Gastroesophageal sphincter (tissue), 4 donors: Measurements from ENCODE around the gene HOXC10. TPM values are rescaled to one million over a fixed set of nuclear protein-coding genes. Genes with fewer than 3 reads are reported as not detected.

Experiments
- ATAC-seq: fragments of 150-250 bp; one replicate; pipeline ENCODE4 v1.9.1; 2016; ENCODE audit warnings: mild to moderate bottlenecking, moderate library complexity
- H3K27ac ChIP-seq, 4 donors: fragments of 200-600 bp; sonication (generic) in 3 of 4; 1 replicate in 3 of 4; 2 replicates in 1 of 4; pipeline ENCODE4 v1.5.1; 2016 to 2019
- H3K27me3 ChIP-seq: fragments of 200-600 bp; sonication (generic); one replicate; pipeline ENCODE4 v1.5.1; 2019
- H3K36me3 ChIP-seq, 2 donors: fragments of 200-600 bp; sonication (generic); one replicate each; pipeline ENCODE4 v1.5.1; 2019; ENCODE audit warnings: control low read depth in 1 of 2
- H3K4me1 ChIP-seq, 3 donors: fragments of 200-600 bp; sonication (generic); 1 replicate in 2 of 3; 2 replicates in 1 of 3; pipeline ENCODE4 v1.5.1; 2016 to 2019; ENCODE audit warnings: control low read depth in 2 of 3
- H3K4me3 ChIP-seq, 2 donors: fragments of 200-600 bp; sonication (generic); one replicate each; pipeline ENCODE4 v1.5.1; 2019; ENCODE audit warnings: mild to moderate bottlenecking in 1 of 2, moderate library complexity in 1 of 2
- H3K9me3 ChIP-seq, 3 donors: fragments of 200-600 bp; sonication (generic); one replicate each; pipeline ENCODE4 v1.5.1; 2017 to 2019; ENCODE audit warnings: control low read depth in 2 of 3
- CTCF ChIP-seq, 4 experiments: fragments of 200-600 bp in 2 of 4; fragments of 450-650 bp in 2 of 4; sonication (generic) in 1 of 4; IDR thresholded peaks; one replicate each; pipeline ENCODE4 v1.5.1; 2017 to 2019; ENCODE audit warnings: antibody characterized with exemption in 4 of 4, mild to moderate bottlenecking in 2 of 4, moderate library complexity in 2 of 4
- EP300 ChIP-seq: sonication (generic); formaldehyde crosslinking; IDR thresholded peaks from one replicate; pipeline ENCODE4 v1.6.1; 2017; ENCODE audit warnings: antibody characterized with exemption, mild to moderate bottlenecking
- POLR2A ChIP-seq, 2 donors: fragments of 450-650 bp; IDR thresholded peaks; one replicate each; pipeline ENCODE4 v1.6.1; 2017; ENCODE audit warnings: antibody characterized with exemption in 2 of 2, mild to moderate bottlenecking in 2 of 2, moderate library complexity in 1 of 2
- POLR2AphosphoS5 ChIP-seq: sonication (generic); formaldehyde crosslinking; IDR thresholded peaks from one replicate; pipeline ENCODE4 v1.6.1; 2017; ENCODE audit warnings: antibody characterized with exemption
- WGBS, 2 donors: methylation state at CpG; one replicate each; pipeline ENCODE4 v1.1.5; 2018; ENCODE audit warnings: low coverage in 1 of 2; 5-methylcytosine and 5-hydroxymethylcytosine counted together
- total RNA-seq, 4 donors: library from RNA; depleted of rRNA; stranded (reverse); fragments of >200 nt; gene quantifications; one replicate each; pipeline ENCODE4 v1.1.0, GENCODE V29; 2016

HOXC10 gene
- total RNA-seq, 4 donors from 2014 or later, result not detected

DNA sequence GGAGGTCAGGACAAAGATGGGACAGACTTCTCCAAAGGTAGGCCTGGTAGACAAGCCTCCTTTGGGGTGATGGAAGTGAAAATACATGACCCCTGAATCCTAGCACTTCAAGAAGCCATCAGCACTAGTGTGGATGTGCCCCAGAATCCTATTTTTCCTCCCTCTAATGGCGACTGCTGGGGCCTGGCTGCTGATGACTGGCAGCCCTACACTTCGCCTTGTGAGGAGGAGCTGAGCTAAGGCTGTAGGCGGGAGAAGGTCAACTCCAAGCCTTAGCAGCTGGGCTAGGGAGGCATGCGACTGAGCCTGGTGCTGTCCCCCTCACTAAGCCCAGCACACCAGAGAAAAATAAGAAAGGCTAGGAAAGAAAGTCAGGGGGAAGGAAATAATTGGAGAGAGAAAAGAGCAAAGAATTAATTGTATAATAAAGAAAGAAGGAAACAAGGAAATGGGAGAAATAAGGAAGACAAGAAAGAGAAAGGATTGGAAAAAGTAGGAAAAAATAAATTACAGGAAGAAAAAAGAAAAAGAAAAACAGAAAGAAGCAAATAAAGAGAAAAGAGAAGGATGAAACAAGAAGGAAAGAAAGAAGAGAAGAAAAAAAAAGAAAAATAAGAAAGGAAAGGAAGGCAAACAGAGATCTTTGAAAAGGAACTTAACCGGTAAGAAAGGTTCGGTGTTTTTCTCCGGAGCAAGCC lies 4.7 kb upstream of the HOXC10 start:
- H3K4me3 ChIP-seq, result no peak overlapping the region
- no peak for TF ChIP-seq POLR2AphosphoS5
- TF ChIP-seq POLR2A (IDR thresholded peaks at IDR 0.05), result no peak
- no peak for TF ChIP-seq EP300
- no peak for TF ChIP-seq CTCF (IDR thresholded peaks at IDR 0.05)
- H3K9me3 ChIP-seq, result no peaks in the 10 kb centered on the region
- H3K36me3 ChIP-seq, result no peaks in the 10 kb centered on the region
- no peak for ATAC-seq
- WGBS, 2 donors, result 26% methylated on average over 6 of the region's 7 CpGs; no CpG with 5 or more reads in 1 of the 2 donors
- no peak overlapping the region for H3K27ac ChIP-seq
- H3K4me1 ChIP-seq, result peaks cover 0 to 19% (median 4%) of the 10 kb centered on the region in 3 donors
- peaks cover 100% of the 10 kb centered on the region for H3K27me3 ChIP-seq

DNA sequence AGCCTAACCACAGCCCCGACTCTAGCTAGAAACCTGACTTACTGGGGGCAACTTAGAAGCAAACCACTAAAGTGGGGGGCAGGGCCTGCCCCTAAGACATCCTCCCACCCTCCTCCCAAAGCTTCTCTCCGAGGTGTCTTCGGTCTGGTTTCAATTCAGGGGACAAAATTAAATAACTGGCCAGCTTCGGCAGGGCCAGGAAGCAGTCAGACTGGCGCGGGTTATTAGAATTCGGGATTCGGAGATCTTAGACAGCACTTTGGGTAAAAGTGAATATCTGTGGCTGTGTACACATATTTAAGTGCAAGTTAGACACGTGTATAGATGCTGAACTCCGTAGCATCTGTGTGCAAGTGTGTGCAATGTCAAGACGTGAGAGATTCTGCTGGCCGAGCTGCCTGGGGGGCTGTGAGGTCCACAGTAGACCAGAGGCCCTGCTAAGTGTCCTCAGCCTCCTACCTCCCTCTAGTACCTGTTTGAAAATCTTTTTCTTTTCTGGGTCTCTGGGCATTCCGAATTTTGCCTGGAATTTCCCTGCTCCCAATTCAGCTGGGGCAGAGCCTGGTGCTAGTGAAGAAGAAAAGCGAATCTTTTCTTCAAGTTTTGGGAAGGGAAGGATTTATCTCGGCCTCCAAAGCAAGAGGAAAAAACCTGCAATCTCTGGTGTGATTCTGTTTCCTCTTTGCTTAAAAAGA lies 4.0 kb upstream of the HOXC10 start:
- Histone ChIP-seq H3K27me3 (peaks cover 100% of the 10 kb centered on the region), H3K4me3 (no peak overlapping the region), H3K36me3 (no peaks in the 10 kb centered on the region), H3K4me1 (peaks cover 0 to 20% (median 11%) of the 10 kb centered on the region in 3 donors), H3K9me3 (no peaks in the 10 kb centered on the region), H3K27ac (no peak overlapping the region)
- WGBS, 2 donors, result 22 to 55% methylated on average over 8 to 13 of the region's 15 CpGs
- no peak for ATAC-seq
- TF ChIP-seq CTCF (IDR thresholded peaks at IDR 0.05) (no peak), POLR2A (IDR thresholded peaks at IDR 0.05) (no peak), EP300 (no peak), POLR2AphosphoS5 (no peak)

DNA sequence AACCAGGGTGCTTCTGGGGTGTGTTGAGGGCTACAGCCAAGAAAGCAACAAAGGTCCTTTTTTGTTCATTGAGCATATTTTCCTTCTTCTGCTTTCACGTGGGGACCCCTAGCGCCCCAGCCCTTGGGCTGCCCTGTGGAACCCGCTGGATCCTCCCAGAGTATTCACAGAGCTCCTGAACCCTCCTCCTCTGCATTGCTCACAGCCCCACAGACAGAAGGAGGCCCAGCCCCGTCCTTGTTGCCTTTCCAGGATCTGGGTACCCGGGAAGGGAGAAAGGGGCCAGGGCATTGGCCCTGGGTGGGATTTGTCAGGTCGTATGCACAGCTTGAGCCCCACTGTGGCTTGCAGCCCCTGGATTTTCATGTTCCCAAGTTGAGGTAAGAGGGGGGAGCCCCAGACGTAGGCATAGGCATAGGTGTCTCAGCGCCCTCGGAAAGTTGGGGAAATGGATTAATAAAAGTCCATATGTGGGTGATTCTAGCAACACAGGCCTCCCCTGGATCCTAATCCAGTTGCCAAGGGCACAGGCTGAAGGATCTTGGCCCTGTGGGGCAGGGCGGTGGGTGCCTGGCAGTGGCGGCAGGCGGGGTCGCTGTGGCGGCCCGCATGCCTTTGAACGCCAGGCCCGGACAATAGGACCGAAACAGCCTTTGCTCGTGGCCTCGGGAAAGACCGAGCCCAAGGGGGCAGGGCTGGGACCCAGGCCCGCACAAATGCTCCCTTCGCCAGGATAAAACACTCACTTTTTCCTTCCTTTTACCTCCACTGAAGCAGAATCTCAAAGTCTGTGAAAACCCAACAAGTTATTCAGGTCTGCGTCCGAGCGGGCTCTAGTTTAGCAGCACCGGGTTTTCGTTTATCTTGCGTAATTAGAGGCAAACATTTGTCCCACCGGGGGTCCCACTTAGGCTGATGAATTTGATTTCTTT lies 3.0 kb upstream of the HOXC10 start:
- WGBS, 2 donors, result 16 to 18% methylated on average over 8 to 15 of the region's 30 CpGs
- peaks cover 100% of the 10 kb centered on the region for H3K27me3 ChIP-seq
- TF ChIP-seq EP300 (no peak), POLR2A (IDR thresholded peaks at IDR 0.05) (no peak)

DNA sequence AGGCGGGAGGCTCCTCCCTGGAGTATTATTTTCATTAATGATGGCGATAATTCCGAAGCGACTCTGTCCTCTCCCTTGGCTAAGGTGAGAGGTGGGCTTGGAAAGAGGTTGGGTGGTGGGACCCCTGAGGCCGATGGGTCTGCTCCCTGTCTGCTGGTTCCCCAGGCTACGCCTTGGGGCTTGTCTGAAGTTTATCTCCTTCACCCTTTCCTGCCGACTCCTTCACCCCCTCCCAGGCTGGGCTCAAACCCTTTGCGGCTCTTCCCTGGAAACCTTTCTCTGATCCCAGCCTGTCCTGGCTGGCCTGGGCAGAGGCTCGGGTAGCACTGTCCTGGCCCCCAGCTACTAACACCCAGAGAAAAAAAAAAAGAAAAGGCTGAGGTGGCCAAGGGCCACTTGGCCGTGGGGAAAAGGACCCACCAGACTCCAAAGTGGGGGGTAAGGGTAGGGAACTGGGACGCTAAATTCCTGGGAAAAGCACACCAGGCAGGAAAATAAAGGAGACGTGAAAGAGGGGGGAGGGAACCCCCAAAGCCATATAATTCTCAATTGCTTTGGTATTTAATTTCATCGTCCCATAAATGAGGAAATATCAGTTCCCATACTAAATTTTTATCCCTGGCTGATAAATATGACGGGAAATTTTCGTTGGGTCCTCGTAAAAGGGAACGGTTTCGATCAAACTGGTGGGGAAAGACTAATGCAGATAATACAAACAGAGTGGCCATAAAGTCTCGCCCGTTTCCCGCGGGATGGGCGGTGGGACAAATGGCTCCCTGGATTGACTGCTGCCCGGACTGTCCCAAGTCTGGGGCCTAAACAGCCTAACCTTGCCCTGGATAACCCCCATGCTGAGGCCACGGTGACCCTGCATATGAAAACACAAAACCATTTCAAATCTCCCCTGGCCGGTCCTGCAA lies 2.0 kb upstream of the HOXC10 start:
- H3K27ac ChIP-seq, result no peak overlapping the region
- peaks cover 100% of the 10 kb centered on the region for H3K27me3 ChIP-seq
- no peak for ATAC-seq
- peaks cover 0 to 27% (median 16%) of the 10 kb centered on the region in 3 donors for H3K4me1 ChIP-seq
- H3K9me3 ChIP-seq, result no peaks in the 10 kb centered on the region
- H3K4me3 ChIP-seq, result no peak overlapping the region
- H3K36me3 ChIP-seq, result no peaks in the 10 kb centered on the region
- 8 to 13% methylated on average over 8 to 24 of the region's 26 CpGs for WGBS, 2 donors
- TF ChIP-seq EP300 (no peak), POLR2A (IDR thresholded peaks at IDR 0.05) (no peak), CTCF (IDR thresholded peaks at IDR 0.05) (no peak), POLR2AphosphoS5 (no peak)

More for the DNA sequence above, 3.0 kb upstream of the HOXC10 start:
- no peaks in the 10 kb centered on the region for H3K9me3 ChIP-seq
- no peak overlapping the region for H3K4me3 ChIP-seq
- no peak for ATAC-seq
- no peaks in the 10 kb centered on the region for H3K36me3 ChIP-seq
- H3K27ac ChIP-seq, result no peak overlapping the region
- peaks cover 0 to 27% (median 16%) of the 10 kb centered on the region in 3 donors for H3K4me1 ChIP-seq
